Coronary artery (tissue), 2 donors: Measurements from ENCODE around the gene MYOF.

Experiments
- DNase-seq: peaks from one replicate; pipeline ENCODE4 v3.0.0-alpha.2; 2017; ENCODE audit warnings: low spot score
- H3K27ac ChIP-seq, 2 donors: fragments of 200-600 bp; sonication (generic); one replicate each; pipeline ENCODE4 v1.5.1; 2016 to 2019
- H3K4me3 ChIP-seq: fragments of 200-600 bp; sonication (generic); 2 replicates; pipeline ENCODE4 v1.5.1; 2016; ENCODE audit warnings: mild to moderate bottlenecking, moderate library complexity
- TF ChIP-seq, protein P1 (sequence below): fragments of 200-600 bp; sonication (generic); IDR thresholded peaks from one replicate; pipeline ENCODE4 v1.5.1; 2019; ENCODE audit warnings: antibody characterized with exemption

MYOF gene

DNA sequence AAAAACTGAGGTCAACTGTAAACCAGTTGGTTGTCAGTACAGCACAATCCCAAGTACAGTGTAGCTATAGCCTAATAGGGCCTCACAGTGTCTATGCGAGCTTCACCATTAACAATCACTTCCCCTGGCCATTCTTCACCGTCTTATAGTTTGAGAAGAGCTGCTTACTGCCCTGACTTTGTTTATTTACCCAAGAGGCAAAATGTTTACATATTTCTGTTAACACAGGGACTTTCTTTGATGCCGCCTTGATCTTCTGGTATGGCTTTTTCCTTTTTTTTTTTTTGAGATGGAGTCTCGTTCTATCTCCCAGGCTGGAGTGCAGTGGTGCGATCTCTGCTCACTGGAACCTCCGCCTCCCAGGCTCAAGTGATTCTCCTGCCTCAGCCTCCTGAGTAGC, 3.3 kb downstream of the MYOF start:
- Histone ChIP-seq H3K27ac (peak overlapping the region in 1 of 2 donors; percentile 45), H3K4me3 (peak overlapping the region; percentile 74)
- TF ChIP-seq, protein P1, sequence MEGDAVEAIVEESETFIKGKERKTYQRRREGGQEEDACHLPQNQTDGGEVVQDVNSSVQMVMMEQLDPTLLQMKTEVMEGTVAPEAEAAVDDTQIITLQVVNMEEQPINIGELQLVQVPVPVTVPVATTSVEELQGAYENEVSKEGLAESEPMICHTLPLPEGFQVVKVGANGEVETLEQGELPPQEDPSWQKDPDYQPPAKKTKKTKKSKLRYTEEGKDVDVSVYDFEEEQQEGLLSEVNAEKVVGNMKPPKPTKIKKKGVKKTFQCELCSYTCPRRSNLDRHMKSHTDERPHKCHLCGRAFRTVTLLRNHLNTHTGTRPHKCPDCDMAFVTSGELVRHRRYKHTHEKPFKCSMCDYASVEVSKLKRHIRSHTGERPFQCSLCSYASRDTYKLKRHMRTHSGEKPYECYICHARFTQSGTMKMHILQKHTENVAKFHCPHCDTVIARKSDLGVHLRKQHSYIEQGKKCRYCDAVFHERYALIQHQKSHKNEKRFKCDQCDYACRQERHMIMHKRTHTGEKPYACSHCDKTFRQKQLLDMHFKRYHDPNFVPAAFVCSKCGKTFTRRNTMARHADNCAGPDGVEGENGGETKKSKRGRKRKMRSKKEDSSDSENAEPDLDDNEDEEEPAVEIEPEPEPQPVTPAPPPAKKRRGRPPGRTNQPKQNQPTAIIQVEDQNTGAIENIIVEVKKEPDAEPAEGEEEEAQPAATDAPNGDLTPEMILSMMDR, result no peak
- DNase-seq, result no peak

DNA sequence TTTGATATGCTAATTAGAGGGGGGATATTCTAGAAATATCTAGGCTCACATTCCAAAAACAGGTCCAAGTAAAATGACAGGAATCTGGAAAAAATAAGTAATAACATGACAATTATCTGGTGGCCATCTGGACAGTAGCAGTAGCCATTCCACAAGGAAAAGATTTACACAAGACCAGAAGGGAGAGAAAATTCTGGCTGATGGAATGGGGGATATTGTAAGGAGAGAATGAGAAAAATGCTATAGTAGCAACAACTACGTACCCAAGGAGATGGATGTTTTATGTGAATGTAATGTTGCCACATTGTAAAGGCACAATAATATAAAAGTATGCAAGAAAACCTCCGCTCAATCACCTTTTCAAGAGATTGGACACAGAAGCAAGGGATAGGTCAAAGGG, 5.4 kb downstream of the MYOF start:
- peak; percentile 11 for DNase-seq
- TF ChIP-seq, protein P1, result no peak
- H3K4me3 ChIP-seq, result no peak overlapping the region
- H3K27ac ChIP-seq, result no peak overlapping the region

DNA sequence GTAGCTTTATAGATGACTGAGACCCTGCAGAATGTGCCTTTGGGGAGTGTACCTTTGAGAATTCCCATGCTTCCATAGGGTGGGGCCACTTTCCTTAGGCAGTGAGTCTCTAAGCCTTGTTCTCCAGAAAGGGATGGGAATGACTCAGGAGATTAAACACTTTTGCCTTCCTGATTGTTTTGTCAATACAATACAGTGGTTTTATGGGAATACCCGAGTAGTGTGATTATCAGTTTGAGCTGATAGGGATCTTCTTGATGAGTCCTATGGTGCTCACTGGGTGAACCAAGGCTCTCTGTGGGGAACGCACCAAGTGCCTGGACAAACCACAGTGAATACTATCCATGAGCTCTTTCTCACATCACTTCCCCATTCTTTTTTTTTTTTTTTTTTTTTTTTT, 6.3 kb downstream of the MYOF start:
- Histone ChIP-seq H3K4me3 (no peak overlapping the region), H3K27ac (peak overlapping the region in 1 of 2 donors; percentile 58)
- peak; percentile 31 for DNase-seq
- TF ChIP-seq, protein P1, result no peak

DNA sequence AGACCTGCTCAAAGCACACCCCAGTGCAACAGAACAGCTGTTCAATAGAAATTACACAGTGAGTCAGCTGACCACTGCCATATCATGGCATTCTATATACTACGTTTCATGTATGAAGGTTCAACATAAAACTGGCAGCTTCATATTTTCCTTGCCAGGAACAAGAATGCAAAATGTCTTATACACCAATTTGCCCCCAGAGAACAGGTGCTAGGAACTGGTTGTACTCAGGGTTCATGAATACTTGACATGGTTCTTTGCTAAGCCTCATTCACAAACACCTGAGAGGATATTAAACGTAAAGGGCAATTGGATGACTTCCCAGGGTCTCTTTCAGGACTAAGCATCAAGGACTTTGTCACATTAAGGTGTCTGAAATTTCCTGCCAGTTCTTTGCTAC, 6.9 kb downstream of the MYOF start:
- TF ChIP-seq, protein P1, result no peak

DNA sequence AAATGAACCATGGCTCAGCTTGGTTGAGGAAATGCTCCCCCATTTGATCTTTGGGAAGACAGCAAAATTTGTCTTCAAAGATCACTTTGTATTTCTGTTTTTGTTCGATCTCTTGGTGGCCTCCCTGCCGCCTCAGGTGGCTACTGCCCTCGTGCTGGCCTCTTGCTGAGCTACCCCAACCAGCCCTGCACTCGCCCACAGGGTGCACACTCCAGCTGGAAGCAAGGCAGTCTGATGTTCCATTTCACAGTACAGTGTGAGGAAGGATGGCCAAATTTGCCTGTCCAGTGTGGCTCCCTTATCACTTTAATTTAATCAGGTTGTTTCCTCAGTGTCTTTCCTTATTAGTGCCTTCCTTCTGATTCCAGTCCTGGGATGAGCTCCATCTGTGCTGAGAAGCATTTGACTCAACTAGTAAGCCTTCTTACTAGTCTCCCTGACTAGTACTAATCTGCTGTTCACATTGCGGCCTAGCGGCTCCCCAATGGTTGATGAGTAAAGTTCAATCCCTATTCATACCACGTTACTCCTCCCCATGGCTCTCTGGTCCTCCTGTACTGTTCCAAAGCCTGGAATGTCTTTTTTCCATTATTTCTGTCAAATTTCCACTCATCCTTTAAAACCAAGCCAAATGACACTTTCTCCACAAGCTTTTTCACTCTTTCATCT, 8.2 kb downstream of the MYOF start:
- TF ChIP-seq, protein P1, result no peak
- no peak overlapping the region for H3K4me3 ChIP-seq
- DNase-seq, result no peak
- peak overlapping the region in 1 of 2 donors; percentile 60 for H3K27ac ChIP-seq

More for the DNA sequence above, 6.9 kb downstream of the MYOF start:
- DNase-seq, result no peak
- H3K4me3 ChIP-seq, result no peak overlapping the region
- H3K27ac ChIP-seq, result peak overlapping the region in 1 of 2 donors; percentile 58

DNA sequence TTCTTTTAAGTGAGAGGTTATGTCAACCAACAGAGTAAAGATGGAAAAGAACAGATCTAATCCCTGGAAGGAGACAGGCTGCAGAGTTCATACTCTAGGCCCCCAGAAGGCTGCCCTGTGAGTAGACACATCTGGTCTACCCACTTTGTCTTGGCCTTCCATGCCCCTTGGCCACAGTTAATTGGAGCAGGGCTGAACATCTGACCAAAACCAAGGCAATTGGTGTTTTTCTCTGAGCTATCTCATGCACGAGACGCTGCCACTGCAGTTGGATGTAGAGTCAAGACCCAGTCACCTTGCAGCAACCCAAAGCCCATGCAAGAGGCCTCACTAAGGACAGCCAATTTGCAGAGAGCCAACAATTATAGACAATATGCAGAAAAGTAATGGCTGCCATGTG, 9.0 kb downstream of the MYOF start:
- TF ChIP-seq, protein P1, result no peak
- DNase-seq, result no peak
- Histone ChIP-seq H3K27ac (peak overlapping the region in 1 of 2 donors; percentile 60), H3K4me3 (no peak overlapping the region)

DNA sequence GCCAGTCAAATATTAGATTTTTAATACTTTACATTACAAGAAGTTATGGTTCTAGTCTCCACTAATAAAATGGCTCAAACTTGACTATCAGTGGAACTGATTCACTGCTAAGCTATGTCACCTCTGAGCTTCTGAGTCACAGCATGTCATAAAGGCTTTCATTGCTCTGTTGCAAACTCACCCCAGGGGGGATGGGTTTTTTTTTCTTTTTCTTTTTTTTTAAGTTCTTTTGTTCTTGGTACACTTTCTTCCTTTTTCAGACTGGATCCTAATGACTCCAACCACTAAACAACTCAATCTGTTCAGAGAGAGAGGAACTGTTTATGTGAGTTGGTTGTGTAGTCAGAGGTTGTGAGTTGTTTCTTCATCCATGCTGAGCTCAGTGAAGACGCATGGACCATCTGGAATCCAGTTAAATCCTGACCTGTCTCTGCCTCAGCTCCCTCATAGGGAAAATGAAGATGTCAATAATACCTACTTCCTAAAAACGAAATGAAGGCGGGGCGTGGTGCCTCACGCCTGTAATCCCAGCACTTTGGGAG, 11.0 kb downstream of the MYOF start:
- TF ChIP-seq, protein P1, result no peak
- Histone ChIP-seq H3K4me3 (no peak overlapping the region), H3K27ac (peak overlapping the region; percentile 61 to 91)
- no peak for DNase-seq
